GM21360 (cell line): ENCODE measurements around the gene B3GNT8.
"Not testable (repeated sequence)": the region's sequence is repeated elsewhere in the genome, so short reads cannot be mapped to it uniquely, and the experiment has no call there.

Experiments used
- ATAC-seq: cut with Tn5 transposase; IDR thresholded peaks from one replicate; pipeline ENCODE4 v1.9.1; 2021; ENCODE audit warnings: mild to moderate bottlenecking, moderate library complexity; ENCODE audit not compliant: unreplicated experiment

Gene B3GNT8

GRCh38 chr19:41426952-41427646 lies at the start of gene B3GNT8:
Gene B3GNT8 (minus strand): TSS chr19:41427374. CDS start chr19:41426778, 596 bp downstream.
- no peak for ATAC-seq

GRCh38 chr19:41476583-41476982 lies 49.4 kb upstream of the B3GNT8 start:
- ATAC-seq = no peak

- ATAC-seq = not testable (repeated sequence)
Observed at GRCh38 chr19:41463257-41464256, 36.4 kb upstream of the B3GNT8 start.

- ATAC-seq = no peak
Observed at GRCh38 chr19:41462497-41462896, 35.3 kb upstream of the B3GNT8 start.

GRCh38 chr19:41457241-41457640 lies 30.1 kb upstream of the B3GNT8 start:
- no peak for ATAC-seq

GRCh38 chr19:41456342-41456918 lies 29.3 kb upstream of the B3GNT8 start:
- no peak for ATAC-seq

GRCh38 chr19:41455936-41456335 lies 28.8 kb upstream of the B3GNT8 start:
- ATAC-seq = no peak

GRCh38 chr19:41452584-41453275 lies 25.6 kb upstream of the B3GNT8 start:
- no peak for ATAC-seq

- no peak for ATAC-seq
Observed at GRCh38 chr19:41449865-41450178, 22.6 kb upstream of the B3GNT8 start.

- no peak for ATAC-seq
Observed at GRCh38 chr19:41449079-41449864, 22.1 kb upstream of the B3GNT8 start.

- ATAC-seq = no peak
Observed at GRCh38 chr19:41447732-41448332, 20.7 kb upstream of the B3GNT8 start.

- no peak for ATAC-seq
Observed at GRCh38 chr19:41445575-41445974, 18.4 kb upstream of the B3GNT8 start.

GRCh38 chr19:41443813-41444455 lies 16.8 kb upstream of the B3GNT8 start:
- no peak for ATAC-seq

- ATAC-seq = no peak
Observed at GRCh38 chr19:41442473-41443355, 15.5 kb upstream of the B3GNT8 start, which contains the start of gene ERICH4. Gene ERICH4 (plus strand): TSS chr19:41443156. CDS start chr19:41443170, 14 bp downstream.

- ATAC-seq = no peak
Observed at GRCh38 chr19:41441321-41441945, 14.3 kb upstream of the B3GNT8 start.

- peak; percentile 82 for ATAC-seq
Observed at GRCh38 chr19:41439441-41440222, 12.5 kb upstream of the B3GNT8 start, which contains the start of gene DMAC2. Gene DMAC2 (minus strand): TSS chr19:41439912. CDS start chr19:41439899, 13 bp downstream.
